Measurements from ENCODE around the gene ZNRF4. TPM values are rescaled to one million over a fixed set of nuclear protein-coding genes. Genes with fewer than 3 reads are reported as not detected.

The ZNRF4 gene
- polyA plus RNA-seq, 3 donors from 2014 or later, result not detected

GRCh38 chr19:5450482-5451126 lies 4.6 kb upstream of the ZNRF4 start:
- H3K4me3 Mint-ChIP-seq, result no peak overlapping the region
- H3K4me1 Mint-ChIP-seq, result no peaks in the 10 kb centered on the region
- no peaks in the 10 kb centered on the region for H3K9me3 Mint-ChIP-seq
- DNase-seq, result no peak
- H3K27ac Mint-ChIP-seq, result no peak overlapping the region
- no peaks in the 10 kb centered on the region for H3K36me3 Mint-ChIP-seq
- peaks cover 5 to 13% (median 6%) of the 10 kb centered on the region in 3 donors for H3K27me3 Mint-ChIP-seq (ENCODE audit: low read depth in 3 of 3)

GRCh38 chr19:5451494-5451893 lies 3.7 kb upstream of the ZNRF4 start:
- Mint-ChIP-seq H3K4me3 (no peak overlapping the region), H3K27ac (no peak overlapping the region), H3K27me3 (ENCODE audit: low read depth in 3 of 3) (peaks cover 4 to 10% (median 5%) of the 10 kb centered on the region in 3 donors), H3K4me1 (no peaks in the 10 kb centered on the region), H3K9me3 (no peaks in the 10 kb centered on the region), H3K36me3 (no peaks in the 10 kb centered on the region)
- no peak for DNase-seq

GRCh38 chr19:5452594-5453565 lies 2.3 kb upstream of the ZNRF4 start:
- H3K36me3 Mint-ChIP-seq, result no peaks in the 10 kb centered on the region
- H3K27me3 Mint-ChIP-seq (ENCODE audit: low read depth in 3 of 3), result peaks cover 4 to 11% (median 5%) of the 10 kb centered on the region in 3 donors
- H3K9me3 Mint-ChIP-seq, result no peaks in the 10 kb centered on the region
- no peak overlapping the region for H3K4me3 Mint-ChIP-seq
- H3K4me1 Mint-ChIP-seq, result no peaks in the 10 kb centered on the region
- H3K27ac Mint-ChIP-seq, result no peak overlapping the region
- no peak for DNase-seq

- Mint-ChIP-seq H3K9me3 (no peaks in the 10 kb centered on the region), H3K4me3 (no peak overlapping the region), H3K27me3 (ENCODE audit: low read depth in 3 of 3) (peaks cover 2 to 7% (median 4%) of the 10 kb centered on the region in 3 donors), H3K4me1 (no peaks in the 10 kb centered on the region), H3K27ac (no peak overlapping the region), H3K36me3 (no peaks in the 10 kb centered on the region)
- no peak for DNase-seq
Measured at GRCh38 chr19:5454743-5455142, 474 bp upstream of the ZNRF4 start.

GRCh38 chr19:5456130-5456840 lies 1.1 kb downstream of the ZNRF4 start:
- H3K27me3 Mint-ChIP-seq (ENCODE audit: low read depth in 3 of 3), result peaks cover 0 to 5% (median 4%) of the 10 kb centered on the region in 3 donors
- no peaks in the 10 kb centered on the region for H3K4me1 Mint-ChIP-seq
- no peak overlapping the region for H3K27ac Mint-ChIP-seq
- no peak for DNase-seq
- H3K9me3 Mint-ChIP-seq, result no peaks in the 10 kb centered on the region
- no peak overlapping the region for H3K4me3 Mint-ChIP-seq
- no peaks in the 10 kb centered on the region for H3K36me3 Mint-ChIP-seq

- H3K9me3 Mint-ChIP-seq, result no peaks in the 10 kb centered on the region
- H3K4me1 Mint-ChIP-seq, result no peaks in the 10 kb centered on the region
- H3K36me3 Mint-ChIP-seq, result no peaks in the 10 kb centered on the region
- H3K27ac Mint-ChIP-seq, result no peak overlapping the region
- DNase-seq, result no peak
- H3K27me3 Mint-ChIP-seq (ENCODE audit: low read depth in 3 of 3), result peaks cover 0 to 5% (median 4%) of the 10 kb centered on the region in 3 donors
- no peak overlapping the region for H3K4me3 Mint-ChIP-seq
Measured at GRCh38 chr19:5456841-5457200, 1.6 kb downstream of the ZNRF4 start.

DNA sequence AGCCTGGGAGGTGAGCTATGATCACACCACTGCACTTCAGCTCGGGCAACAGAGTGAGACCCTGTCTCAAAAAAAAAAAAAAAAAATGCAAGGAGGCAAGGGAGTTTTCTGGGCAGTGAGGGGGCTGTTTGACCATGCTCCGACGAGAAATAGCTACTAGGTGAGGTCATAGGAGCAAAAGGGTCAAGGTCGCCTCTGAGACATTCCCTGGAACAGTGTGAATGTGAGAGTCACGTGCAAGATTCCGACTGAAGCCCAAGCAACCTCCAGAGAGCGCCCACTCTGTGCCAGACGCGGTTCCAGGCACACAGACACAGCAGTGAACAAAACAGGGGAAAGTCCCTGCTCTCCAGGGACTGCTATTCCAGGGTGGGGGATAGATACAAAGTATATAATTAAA lies 2.5 kb downstream of the ZNRF4 start:
- no peak overlapping the region for H3K4me3 Mint-ChIP-seq
- H3K9me3 Mint-ChIP-seq, result no peaks in the 10 kb centered on the region
- no peaks in the 10 kb centered on the region for H3K4me1 Mint-ChIP-seq
- no peaks in the 10 kb centered on the region for H3K36me3 Mint-ChIP-seq
- no peak for DNase-seq
- H3K27ac Mint-ChIP-seq, result no peak overlapping the region
- peaks cover 4 to 5% (median 4%) of the 10 kb centered on the region in 3 donors for H3K27me3 Mint-ChIP-seq (ENCODE audit: low read depth in 3 of 3)

GRCh38 chr19:5458420-5458819 lies 3.2 kb downstream of the ZNRF4 start:
- Mint-ChIP-seq H3K27me3 (ENCODE audit: low read depth in 3 of 3) (peaks cover 4 to 7% (median 5%) of the 10 kb centered on the region in 3 donors), H3K4me3 (no peak overlapping the region), H3K9me3 (no peaks in the 10 kb centered on the region), H3K4me1 (no peaks in the 10 kb centered on the region), H3K27ac (no peak overlapping the region), H3K36me3 (no peaks in the 10 kb centered on the region)
- DNase-seq, result no peak

GRCh38 chr19:5459360-5459759 lies 4.1 kb downstream of the ZNRF4 start:
- DNase-seq, result no peak
- Mint-ChIP-seq H3K27me3 (ENCODE audit: low read depth in 3 of 3) (peaks cover 3 to 6% (median 5%) of the 10 kb centered on the region in 3 donors), H3K36me3 (no peaks in the 10 kb centered on the region), H3K9me3 (no peaks in the 10 kb centered on the region), H3K4me1 (no peaks in the 10 kb centered on the region), H3K27ac (no peak overlapping the region), H3K4me3 (no peak overlapping the region)

DNA sequence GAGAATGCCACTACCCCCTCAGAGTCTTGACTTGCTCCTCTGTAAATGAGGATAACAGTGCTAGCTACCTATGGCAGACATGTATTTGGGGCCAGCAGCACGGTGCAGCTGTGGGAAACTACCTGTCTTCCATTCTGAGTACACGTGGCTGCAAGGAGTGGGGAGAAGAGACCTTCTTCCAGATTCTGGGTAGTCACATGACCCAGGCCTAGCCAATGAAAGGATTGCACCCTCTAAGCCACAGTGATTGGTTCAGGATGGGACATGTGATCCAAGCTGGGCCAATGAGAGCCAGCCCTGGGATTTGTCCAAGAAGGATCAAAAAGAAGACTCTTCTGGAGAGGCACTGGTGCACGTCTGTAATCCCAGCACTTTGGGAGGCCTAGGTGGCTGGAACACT lies 5.5 kb downstream of the ZNRF4 start:
- DNase-seq, result no peak
- Mint-ChIP-seq H3K4me1 (no peaks in the 10 kb centered on the region), H3K27ac (no peak overlapping the region), H3K36me3 (no peaks in the 10 kb centered on the region), H3K4me3 (no peak overlapping the region), H3K27me3 (ENCODE audit: low read depth in 3 of 3) (peaks cover 0 to 7% (median 5%) of the 10 kb centered on the region in 3 donors), H3K9me3 (no peaks in the 10 kb centered on the region)

GRCh38 chr19:5463959-5464358 lies 8.7 kb downstream of the ZNRF4 start:
- peaks cover 0 to 2% (median 0%) of the 10 kb centered on the region in 6 donors for H3K9me3 Mint-ChIP-seq
- no peak overlapping the region for H3K4me3 Mint-ChIP-seq
- DNase-seq, result no peak
- no peaks in the 10 kb centered on the region for H3K36me3 Mint-ChIP-seq
- H3K27me3 Mint-ChIP-seq (ENCODE audit: low read depth in 3 of 3), result peaks cover 0 to 5% (median 5%) of the 10 kb centered on the region in 3 donors
- no peak overlapping the region for H3K27ac Mint-ChIP-seq
- no peaks in the 10 kb centered on the region for H3K4me1 Mint-ChIP-seq

GRCh38 chr19:5466072-5466471 lies 10.9 kb downstream of the ZNRF4 start:
- Mint-ChIP-seq H3K36me3 (no peaks in the 10 kb centered on the region), H3K9me3 (peaks cover 0 to 2% (median 0%) of the 10 kb centered on the region in 6 donors), H3K27ac (no peak overlapping the region), H3K27me3 (ENCODE audit: low read depth in 3 of 3) (peaks cover 0 to 5% (median 5%) of the 10 kb centered on the region in 3 donors), H3K4me3 (no peak overlapping the region), H3K4me1 (no peaks in the 10 kb centered on the region)
- DNase-seq, result no peak

GRCh38 chr19:5466814-5467291 lies 11.6 kb downstream of the ZNRF4 start:
- Mint-ChIP-seq H3K4me3 (no peak overlapping the region), H3K27ac (no peak overlapping the region), H3K9me3 (peaks cover 0 to 2% (median 0%) of the 10 kb centered on the region in 6 donors), H3K27me3 (ENCODE audit: low read depth in 3 of 3) (peaks cover 0 to 5% (median 5%) of the 10 kb centered on the region in 3 donors), H3K4me1 (no peaks in the 10 kb centered on the region), H3K36me3 (no peaks in the 10 kb centered on the region)
- DNase-seq, result no peak

- H3K27ac Mint-ChIP-seq, result no peak overlapping the region
- no peaks in the 10 kb centered on the region for H3K36me3 Mint-ChIP-seq
- no peak for DNase-seq
- H3K27me3 Mint-ChIP-seq (ENCODE audit: low read depth in 3 of 3), result peaks cover 0 to 2% (median 1%) of the 10 kb centered on the region in 3 donors
- H3K4me3 Mint-ChIP-seq, result no peak overlapping the region
- H3K9me3 Mint-ChIP-seq, result peaks cover 0 to 2% (median 0%) of the 10 kb centered on the region in 6 donors
- no peaks in the 10 kb centered on the region for H3K4me1 Mint-ChIP-seq
Measured at GRCh38 chr19:5470264-5470671, 15.1 kb downstream of the ZNRF4 start.
